ENCODE results near the gene EFHB.
A peak's percentile ranks its signal among the peaks of the same experiment; 100 is the strongest.

Gene EFHB

GRCh38 chr3:19886404-19886803, 47.6 kb downstream of the EFHB start:
- H3K79me2 ChIP-seq (ENCODE audit: low read length): no peaks in the 10 kb centered on the region
- TF ChIP-seq EZH2phosphoT487 (IDR thresholded peaks at IDR 0.05; ENCODE audit: low read depth): no peak
- no peak for TF ChIP-seq CTCF (IDR thresholded peaks at IDR 0.05; ENCODE audit: low read depth, low read length)
- H3K4me1 ChIP-seq (ENCODE audit: low read length): no peaks in the 10 kb centered on the region
- H3K36me3 ChIP-seq (replicated peaks; ENCODE audit: low read depth, low read length): no peaks in the 10 kb centered on the region
- H2AFZ ChIP-seq (ENCODE audit: low read depth, low read length): no peak overlapping the region
- no peak overlapping the region for H3K4me3 ChIP-seq (ENCODE audit: low read length)
- H3K27me3 ChIP-seq (ENCODE audit: low read depth, low read length): no peaks in the 10 kb centered on the region
- H3K4me2 ChIP-seq (ENCODE audit: low read length): no peak overlapping the region
- no peaks in the 10 kb centered on the region for H4K20me1 ChIP-seq (ENCODE audit: insufficient read depth, low read length)
- H3K27ac ChIP-seq (ENCODE audit: low read length): no peak overlapping the region
- no peak overlapping the region for H3K9ac ChIP-seq (ENCODE audit: low read length)
- H3K9me3 ChIP-seq (ENCODE audit: insufficient read depth, low read length): no peaks in the 10 kb centered on the region

GRCh38 chr3:19885468-19885867, 48.5 kb downstream of the EFHB start:
- Histone ChIP-seq H3K4me1 (ENCODE audit: low read length) (peaks cover 4% of the 10 kb centered on the region), H3K9ac (ENCODE audit: low read length) (no peak overlapping the region), H3K36me3 (replicated peaks; ENCODE audit: low read depth, low read length) (no peaks in the 10 kb centered on the region), H4K20me1 (ENCODE audit: insufficient read depth, low read length) (no peaks in the 10 kb centered on the region), H3K27me3 (ENCODE audit: low read depth, low read length) (no peaks in the 10 kb centered on the region), H3K4me2 (ENCODE audit: low read length) (no peak overlapping the region), H3K9me3 (ENCODE audit: insufficient read depth, low read length) (no peaks in the 10 kb centered on the region), H3K27ac (ENCODE audit: low read length) (no peak overlapping the region), H2AFZ (ENCODE audit: low read depth, low read length) (no peak overlapping the region), H3K79me2 (ENCODE audit: low read length) (no peaks in the 10 kb centered on the region), H3K4me3 (ENCODE audit: low read length) (no peak overlapping the region)
- no peak for TF ChIP-seq EZH2phosphoT487 (IDR thresholded peaks at IDR 0.05; ENCODE audit: low read depth)
- peak; percentile 94 for TF ChIP-seq CTCF (IDR thresholded peaks at IDR 0.05; ENCODE audit: low read depth, low read length)

- Histone ChIP-seq H3K79me2 (ENCODE audit: low read length) (no peaks in the 10 kb centered on the region), H4K20me1 (ENCODE audit: insufficient read depth, low read length) (no peaks in the 10 kb centered on the region), H3K27me3 (ENCODE audit: low read depth, low read length) (no peaks in the 10 kb centered on the region), H3K4me3 (ENCODE audit: low read length) (no peak overlapping the region), H2AFZ (ENCODE audit: low read depth, low read length) (no peak overlapping the region), H3K27ac (ENCODE audit: low read length) (no peak overlapping the region), H3K36me3 (replicated peaks; ENCODE audit: low read depth, low read length) (no peaks in the 10 kb centered on the region), H3K9me3 (ENCODE audit: insufficient read depth, low read length) (no peaks in the 10 kb centered on the region), H3K4me1 (ENCODE audit: low read length) (peaks cover 5% of the 10 kb centered on the region), H3K9ac (ENCODE audit: low read length) (no peak overlapping the region), H3K4me2 (ENCODE audit: low read length) (no peak overlapping the region)
- TF ChIP-seq CTCF (IDR thresholded peaks at IDR 0.05; ENCODE audit: low read depth, low read length) (no peak), EZH2phosphoT487 (IDR thresholded peaks at IDR 0.05; ENCODE audit: low read depth) (no peak)
Observed at GRCh38 chr3:19881852-19882251, 52.2 kb downstream of the EFHB start.

- Histone ChIP-seq H3K9ac (ENCODE audit: low read length) (no peak overlapping the region), H4K20me1 (ENCODE audit: insufficient read depth, low read length) (no peaks in the 10 kb centered on the region), H3K36me3 (replicated peaks; ENCODE audit: low read depth, low read length) (no peaks in the 10 kb centered on the region), H3K4me3 (ENCODE audit: low read length) (no peak overlapping the region), H3K4me1 (ENCODE audit: low read length) (peaks cover 5% of the 10 kb centered on the region), H3K27me3 (ENCODE audit: low read depth, low read length) (no peaks in the 10 kb centered on the region), H3K27ac (ENCODE audit: low read length) (no peak overlapping the region), H3K79me2 (ENCODE audit: low read length) (no peaks in the 10 kb centered on the region), H3K4me2 (ENCODE audit: low read length) (no peak overlapping the region), H3K9me3 (ENCODE audit: insufficient read depth, low read length) (no peaks in the 10 kb centered on the region), H2AFZ (ENCODE audit: low read depth, low read length) (no peak overlapping the region)
- TF ChIP-seq CTCF (IDR thresholded peaks at IDR 0.05; ENCODE audit: low read depth, low read length) (no peak), EZH2phosphoT487 (IDR thresholded peaks at IDR 0.05; ENCODE audit: low read depth) (no peak)
Observed at GRCh38 chr3:19881036-19881435, 53.0 kb downstream of the EFHB start.

All from OCI-LY3 (cell line).